AG10803 (cell line): ENCODE measurements around the gene CAPZB.
"Not testable (repeated sequence)": the region's sequence is repeated elsewhere in the genome, so short reads cannot be mapped to it uniquely, and the experiment has no call there.

ENCODE experiments used
- DNase-seq: peaks from one replicate; pipeline ENCODE4 v3.0.0; 2010; ENCODE audit warnings: low read depth
- H3K4me3 ChIP-seq: 2 replicates; pipeline ENCODE4 v1.5.1; 2011; ENCODE audit warnings: mild to moderate bottlenecking, low read length, control low read depth
- CTCF ChIP-seq: conservative IDR thresholded peaks from 2 replicates; pipeline ENCODE4 v1.5.1; 2011; ENCODE audit warnings: mild to moderate bottlenecking, low read length, control low read depth, inconsistent platforms

The CAPZB gene

GRCh38 chr1:19310061-19310460, 175.3 kb downstream of the CAPZB start:
- no peak for TF ChIP-seq CTCF
- DNase-seq, result peak; percentile 47
- no peak overlapping the region for H3K4me3 ChIP-seq

- H3K4me3 ChIP-seq, result no peak overlapping the region
- TF ChIP-seq CTCF, result no peak
- peak; percentile 69 for DNase-seq
Measured at GRCh38 chr1:19309123-19309813, 176.1 kb downstream of the CAPZB start.

GRCh38 chr1:19308509-19308907, 176.8 kb downstream of the CAPZB start:
- no peak for DNase-seq
- TF ChIP-seq CTCF, result no peak

GRCh38 chr1:19307794-19308508, 177.4 kb downstream of the CAPZB start:
- TF ChIP-seq CTCF, result no peak
- H3K4me3 ChIP-seq, result no peak overlapping the region
- no peak for DNase-seq

More at GRCh38 chr1:19308509-19308907, 176.8 kb downstream of the CAPZB start:
- H3K4me3 ChIP-seq, result no peak overlapping the region

- no peak overlapping the region for H3K4me3 ChIP-seq
- no peak for TF ChIP-seq CTCF
- no peak for DNase-seq
Measured at GRCh38 chr1:19306941-19307340, 178.4 kb downstream of the CAPZB start.

GRCh38 chr1:19305880-19306279, 179.5 kb downstream of the CAPZB start:
- TF ChIP-seq CTCF, result no peak
- no peak for DNase-seq
- no peak overlapping the region for H3K4me3 ChIP-seq

- H3K4me3 ChIP-seq, DNase-seq: not testable (repeated sequence)
Measured at GRCh38 chr1:19304081-19304480, 181.3 kb downstream of the CAPZB start.
